D721Med (cell line): ENCODE results near the gene CTTNBP2NL.
"Not testable (repeated sequence)": the region's sequence is repeated elsewhere in the genome, so short reads cannot be mapped to it uniquely, and the experiment has no call there.

ENCODE experiments used
- DNase-seq: peaks from one replicate; pipeline ENCODE4 v3.0.0; 2011; ENCODE audit warnings: low spot score; ENCODE audit not compliant: insufficient read length
- FAIRE-seq: peaks from 2 replicates; lab custom pipeline; 2011; peaks lifted over from hg19 to GRCh38; lab: Jason Lieb, UNC
- TF ChIP-seq, protein P1 (sequence below): IDR thresholded peaks from 2 replicates; pipeline ENCODE4 v1.5.1; 2012; ENCODE audit warnings: mild to moderate bottlenecking, control low read depth; ENCODE audit not compliant: insufficient read depth; ENCODE audit errors: missing control alignments

Gene CTTNBP2NL

DNA sequence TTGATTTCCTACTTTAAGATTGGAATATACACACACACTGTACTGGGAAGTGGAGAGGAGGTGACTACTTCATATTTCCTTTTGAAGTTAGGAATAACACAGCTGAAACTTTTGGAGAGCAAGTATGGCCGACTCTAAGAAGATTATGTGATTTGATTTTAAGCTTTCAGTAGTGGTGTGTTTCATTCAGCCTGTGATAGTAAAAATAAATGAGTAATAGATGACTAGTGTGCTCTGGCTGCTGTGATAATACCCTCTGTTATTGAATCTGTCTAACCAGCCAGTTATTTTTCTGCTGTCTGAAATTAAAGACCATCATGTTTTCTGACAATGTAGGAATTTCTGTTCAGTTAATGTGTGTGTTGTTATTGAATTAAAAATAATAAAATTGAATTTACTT lies 48.3 kb downstream of the CTTNBP2NL start:
- TF ChIP-seq, protein P1, sequence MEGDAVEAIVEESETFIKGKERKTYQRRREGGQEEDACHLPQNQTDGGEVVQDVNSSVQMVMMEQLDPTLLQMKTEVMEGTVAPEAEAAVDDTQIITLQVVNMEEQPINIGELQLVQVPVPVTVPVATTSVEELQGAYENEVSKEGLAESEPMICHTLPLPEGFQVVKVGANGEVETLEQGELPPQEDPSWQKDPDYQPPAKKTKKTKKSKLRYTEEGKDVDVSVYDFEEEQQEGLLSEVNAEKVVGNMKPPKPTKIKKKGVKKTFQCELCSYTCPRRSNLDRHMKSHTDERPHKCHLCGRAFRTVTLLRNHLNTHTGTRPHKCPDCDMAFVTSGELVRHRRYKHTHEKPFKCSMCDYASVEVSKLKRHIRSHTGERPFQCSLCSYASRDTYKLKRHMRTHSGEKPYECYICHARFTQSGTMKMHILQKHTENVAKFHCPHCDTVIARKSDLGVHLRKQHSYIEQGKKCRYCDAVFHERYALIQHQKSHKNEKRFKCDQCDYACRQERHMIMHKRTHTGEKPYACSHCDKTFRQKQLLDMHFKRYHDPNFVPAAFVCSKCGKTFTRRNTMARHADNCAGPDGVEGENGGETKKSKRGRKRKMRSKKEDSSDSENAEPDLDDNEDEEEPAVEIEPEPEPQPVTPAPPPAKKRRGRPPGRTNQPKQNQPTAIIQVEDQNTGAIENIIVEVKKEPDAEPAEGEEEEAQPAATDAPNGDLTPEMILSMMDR: no peak
- peak; percentile 41 for FAIRE-seq
- no peak for DNase-seq

DNA sequence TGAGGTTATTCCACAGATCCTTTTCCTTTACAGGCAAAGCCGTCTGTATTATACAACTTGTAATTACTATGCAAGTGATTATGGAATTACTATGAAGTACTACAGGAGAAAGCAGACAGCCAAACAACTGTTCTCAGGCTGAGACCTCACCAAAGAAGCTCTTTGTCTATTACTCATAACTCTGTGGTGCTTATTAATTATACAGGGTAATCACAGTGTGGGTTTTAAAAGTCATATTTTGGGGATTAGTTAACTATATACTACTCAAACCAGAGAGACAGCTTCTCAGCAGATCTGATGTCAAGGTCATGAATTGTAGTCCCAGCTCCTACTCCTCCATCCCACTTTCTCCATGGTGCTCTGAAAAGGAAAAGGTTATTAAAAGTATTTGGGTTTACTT lies 49.6 kb downstream of the CTTNBP2NL start:
- DNase-seq: no peak
- no peak for FAIRE-seq
- TF ChIP-seq, protein P1: no peak

DNA sequence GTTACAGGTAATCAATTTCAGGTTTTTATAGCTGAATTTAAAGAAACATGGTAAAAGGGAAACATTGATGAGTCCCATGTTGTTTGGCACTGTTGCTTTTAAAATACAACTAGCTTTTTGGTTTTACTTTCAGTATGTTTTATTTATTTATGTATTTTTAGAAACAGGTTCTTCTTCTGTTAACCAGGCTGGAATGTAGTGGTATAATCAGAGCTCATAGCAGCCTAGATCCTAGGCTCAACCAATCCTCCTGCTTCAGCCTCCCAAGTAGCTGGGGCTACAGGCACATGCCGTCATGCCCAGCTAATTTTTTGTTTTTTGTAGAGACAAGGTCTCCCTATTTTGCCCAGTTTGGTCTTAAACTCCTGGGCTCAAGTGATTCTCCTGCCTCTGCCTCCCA lies 50.4 kb downstream of the CTTNBP2NL start:
- DNase-seq (no peak), FAIRE-seq (no peak)
- TF ChIP-seq, protein P1: no peak

DNA sequence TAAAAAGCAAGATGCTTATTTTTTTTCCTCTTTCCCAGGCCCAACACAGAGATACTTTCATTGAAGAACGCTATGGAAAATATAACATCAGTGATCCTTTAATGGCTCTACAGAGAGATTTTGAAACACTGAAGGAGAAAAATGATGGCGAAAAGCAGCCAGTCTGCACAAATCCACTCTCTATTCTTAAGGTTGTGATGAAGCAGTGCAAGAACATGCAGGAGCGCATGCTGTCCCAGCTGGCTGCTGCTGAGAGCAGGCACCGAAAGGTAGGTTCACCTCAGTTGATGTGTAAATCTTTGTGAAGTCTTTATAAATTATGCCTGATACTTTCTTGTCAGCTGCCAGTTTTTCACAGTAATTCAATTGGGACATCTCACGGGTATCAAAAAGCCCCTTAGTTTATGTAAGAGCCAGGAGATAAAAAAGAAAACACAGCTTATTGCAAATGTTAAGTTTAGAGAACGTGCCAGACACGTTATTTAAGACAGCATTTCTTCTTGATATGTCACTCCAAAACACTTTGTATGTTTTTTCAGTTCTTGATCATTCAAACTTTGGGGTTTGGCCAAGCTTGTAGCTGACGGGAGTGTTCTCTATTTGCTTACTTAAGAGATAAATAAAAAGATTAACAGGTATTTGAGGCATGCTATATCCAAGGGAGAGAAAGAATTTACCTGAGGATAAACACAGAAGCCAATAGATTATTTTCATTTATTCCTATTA lies 53.1 kb downstream of the CTTNBP2NL start:
- FAIRE-seq (no peak), DNase-seq (no peak)
- TF ChIP-seq, protein P1: no peak

DNA sequence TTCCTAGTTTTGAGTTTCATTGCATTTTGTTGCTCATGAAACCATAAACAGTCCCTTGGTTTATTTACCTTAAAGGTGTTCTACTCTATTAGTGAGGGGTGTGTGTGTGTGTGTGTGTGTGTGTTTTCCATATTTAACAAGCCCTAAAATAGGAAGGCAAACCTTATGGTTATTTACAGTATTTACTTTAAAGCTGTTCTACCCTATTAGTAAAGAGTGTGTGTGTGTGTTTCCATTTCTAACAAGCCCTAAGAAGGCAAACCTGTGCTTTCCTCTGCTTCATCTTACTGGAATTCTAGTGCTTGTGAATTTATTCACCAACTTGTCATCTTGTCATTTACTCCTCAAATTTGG lies 53.6 kb downstream of the CTTNBP2NL start:
- TF ChIP-seq, protein P1: no peak
- DNase-seq: no peak
- no peak for FAIRE-seq

DNA sequence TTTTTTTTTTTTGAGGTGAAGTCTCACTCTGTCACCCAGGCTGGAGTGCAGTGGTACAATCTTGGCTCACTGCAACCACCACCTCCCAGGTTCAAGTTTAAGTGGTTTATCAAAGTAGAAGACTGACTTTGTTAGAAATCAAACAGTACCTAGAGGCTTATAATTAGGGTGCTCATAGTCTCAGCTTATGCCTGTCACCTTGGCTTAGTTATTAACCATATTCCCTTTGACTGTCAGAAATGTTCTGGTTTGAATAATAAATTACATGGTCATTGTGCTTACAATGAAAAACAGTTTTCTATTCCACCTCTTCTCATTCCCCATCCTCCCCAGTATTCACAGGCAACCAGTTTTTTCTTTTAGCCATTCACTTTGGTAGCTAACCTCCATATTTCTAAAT lies 54.8 kb downstream of the CTTNBP2NL start:
- TF ChIP-seq, protein P1: no peak
- no peak for DNase-seq
- FAIRE-seq: no peak

DNA sequence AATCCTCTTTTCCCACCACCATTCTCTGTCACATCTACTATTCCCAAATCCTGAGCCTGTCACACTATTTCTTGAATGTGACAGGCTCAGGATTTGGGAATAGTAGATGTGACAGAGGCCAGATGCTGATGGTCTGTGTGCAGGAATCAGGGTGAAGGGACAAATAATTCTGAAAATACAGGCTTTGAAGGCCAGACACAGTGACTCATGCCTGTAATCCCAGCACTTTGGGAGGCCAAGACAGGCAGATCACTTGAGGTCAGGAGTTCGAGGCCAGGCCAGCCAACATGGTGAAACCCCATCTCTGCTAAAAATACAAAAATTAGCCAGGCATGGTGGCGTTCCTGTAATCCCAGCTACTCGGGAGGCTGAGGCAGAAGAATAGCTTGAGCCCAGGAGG lies 55.3 kb downstream of the CTTNBP2NL start:
- not testable (repeated sequence) for FAIRE-seq, DNase-seq
